ENCODE measurements around the gene BRSK2.
"Not testable (repeated sequence)": the region's sequence is repeated elsewhere in the genome, so short reads cannot be mapped to it uniquely, and the experiment has no call there.

The BRSK2 gene

GRCh38 chr11:1389932-1390568, at the start of gene BRSK2:
Gene BRSK2 (plus strand): TSS chr11:1389934. CDS start chr11:1390285, 351 bp downstream.
- DNase-seq = no peak

DNA sequence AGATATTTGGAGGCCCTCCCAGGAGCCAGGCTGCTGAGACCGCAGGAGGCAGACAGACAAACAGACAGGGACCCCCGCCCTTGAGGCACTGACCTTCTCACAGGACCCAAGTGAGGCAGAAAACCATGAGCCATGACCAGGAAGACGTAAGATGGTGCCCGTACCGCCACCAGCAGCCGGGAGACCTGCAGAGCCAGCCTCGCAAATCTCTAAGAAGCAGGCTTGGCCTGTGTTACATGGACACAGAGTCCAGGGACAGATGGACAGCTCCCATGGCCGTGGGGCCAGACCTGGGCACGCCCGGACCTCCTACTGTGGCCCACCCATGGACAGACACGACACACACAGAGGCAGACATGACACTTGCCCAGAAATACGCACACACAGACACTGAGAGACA, 49.6 kb upstream of the BRSK2 start:
- DNase-seq = no peak

GRCh38 chr11:1341226-1341625, 48.5 kb upstream of the BRSK2 start:
- not testable (repeated sequence) for DNase-seq

- DNase-seq = no peak
Measured at GRCh38 chr11:1341928-1342524, 47.7 kb upstream of the BRSK2 start.

DNA sequence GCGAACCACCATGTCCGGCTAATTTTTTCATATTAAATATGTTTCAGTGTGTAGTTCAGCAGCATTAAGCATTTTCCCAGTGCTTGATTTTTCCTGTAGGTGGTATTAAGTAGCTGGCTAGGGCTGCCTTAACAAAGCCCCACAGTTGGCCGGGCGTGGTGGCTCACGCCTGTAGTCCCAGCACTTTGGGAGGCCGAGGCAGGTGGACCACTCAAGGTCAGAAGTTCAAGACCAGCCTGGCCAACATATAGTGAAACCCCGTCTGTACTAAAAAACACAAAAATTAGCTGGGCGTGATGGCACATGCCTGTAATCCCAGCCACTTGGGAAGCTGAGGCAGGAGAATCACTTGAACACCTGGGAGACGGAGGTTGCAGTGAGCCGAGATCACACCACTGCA, 46.8 kb upstream of the BRSK2 start:
- no peak for DNase-seq

DNA sequence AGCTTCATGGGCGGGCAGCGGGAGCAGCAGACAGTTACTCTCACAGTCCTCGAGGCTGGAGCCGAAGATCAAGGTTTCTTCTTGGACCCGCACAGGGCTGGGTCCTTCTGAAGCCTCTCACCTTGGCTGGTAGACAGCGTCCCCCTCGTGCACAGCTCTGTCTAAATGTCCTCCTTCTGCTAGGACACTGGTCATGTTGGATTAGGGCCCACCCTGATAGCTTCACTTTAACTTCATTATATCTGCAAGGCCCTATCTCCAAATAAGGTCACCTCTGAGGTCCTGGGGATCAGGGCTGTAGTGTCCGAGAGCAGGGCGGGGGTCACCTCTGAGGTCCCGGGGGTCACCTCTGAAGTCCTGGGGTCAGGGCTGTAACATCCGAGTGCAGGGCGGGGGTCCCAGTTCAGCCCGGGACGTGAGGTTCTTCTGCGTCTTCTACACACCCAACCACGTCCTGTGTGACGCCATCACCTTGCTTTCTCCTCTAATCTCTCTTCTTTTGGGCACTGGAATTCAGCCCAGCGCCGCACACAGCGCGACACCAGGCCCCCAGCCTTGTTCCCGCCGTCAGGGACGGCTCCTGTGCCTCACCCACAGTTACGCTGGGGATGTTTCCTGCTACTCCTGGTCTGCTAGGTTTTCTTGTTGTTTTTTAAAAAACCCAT, 46.2 kb upstream of the BRSK2 start:
- no peak for DNase-seq

- DNase-seq = no peak
Measured at GRCh38 chr11:1344056-1344635, 45.6 kb upstream of the BRSK2 start.

GRCh38 chr11:1345737-1346513, 43.8 kb upstream of the BRSK2 start:
- DNase-seq = no peak

GRCh38 chr11:1346669-1347390, 42.9 kb upstream of the BRSK2 start:
- no peak for DNase-seq

- DNase-seq = not testable (repeated sequence)
Measured at GRCh38 chr11:1347411-1347999, 42.2 kb upstream of the BRSK2 start.

DNA sequence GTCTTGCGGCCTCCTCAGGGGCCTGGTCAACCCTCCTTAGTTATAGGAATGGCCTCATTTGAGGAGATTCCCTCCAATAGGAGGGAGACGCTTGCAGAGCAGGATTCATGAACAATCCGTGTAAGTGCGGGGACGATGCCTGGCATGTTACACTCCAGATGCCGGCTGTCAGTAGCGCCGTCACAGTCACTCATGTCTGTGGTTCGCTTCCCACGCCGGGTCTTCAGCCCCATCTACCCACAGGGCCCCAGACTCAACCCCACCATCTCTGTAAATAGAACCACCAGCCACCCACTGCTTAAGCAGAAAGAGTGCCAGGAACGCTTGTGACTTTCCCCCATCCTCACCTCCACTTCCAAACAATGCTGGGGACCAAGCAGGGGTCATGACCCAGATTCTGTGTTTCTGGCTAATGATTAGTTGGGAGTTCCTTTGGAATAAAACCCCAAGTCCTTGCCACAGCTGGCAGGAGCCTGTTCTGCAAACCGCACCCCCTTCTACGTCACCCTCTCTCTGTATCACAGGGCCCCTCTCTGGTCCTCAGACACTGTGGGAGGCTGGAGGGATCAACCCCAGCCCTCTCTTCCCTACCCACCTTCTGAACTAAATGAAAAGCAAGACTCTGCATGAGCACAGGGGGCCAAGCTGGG, 41.5 kb upstream of the BRSK2 start:
- DNase-seq = no peak

- DNase-seq = no peak
Measured at GRCh38 chr11:1348796-1349326, 40.9 kb upstream of the BRSK2 start.

DNA sequence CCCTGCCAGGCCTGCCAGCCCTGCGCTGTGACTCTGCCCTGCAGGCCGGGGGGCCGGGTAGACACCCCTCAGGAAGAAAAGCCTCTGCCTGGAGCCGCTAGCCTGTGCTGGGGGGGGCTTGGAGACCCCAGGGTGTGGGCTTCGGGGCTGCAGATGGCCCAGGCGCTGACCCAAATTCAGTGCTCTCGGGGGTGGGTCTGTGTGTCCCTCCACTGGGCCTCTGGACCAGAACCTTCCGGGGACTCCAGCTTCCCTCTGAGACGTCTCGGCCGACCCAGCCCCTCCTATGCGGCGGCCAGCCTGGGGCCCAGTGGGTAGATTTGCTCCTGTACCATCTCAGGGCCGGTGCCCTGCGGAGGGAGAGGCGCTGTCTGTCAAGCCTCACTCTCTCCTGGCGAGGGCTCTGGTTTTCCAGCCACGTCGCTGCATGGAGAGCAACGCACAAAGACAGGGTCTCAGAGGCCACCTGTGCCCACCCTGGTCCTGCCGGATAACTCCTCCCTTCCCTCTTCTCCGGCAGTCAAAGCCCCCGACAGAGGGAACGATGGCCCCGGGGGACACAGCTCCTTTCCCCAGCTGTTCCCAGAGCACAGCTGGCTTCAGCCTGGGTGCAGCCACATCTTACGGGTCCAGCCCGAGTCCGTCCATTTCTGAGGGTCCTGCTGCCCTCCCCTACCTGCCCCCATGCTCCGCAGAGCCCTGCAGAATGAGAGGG, 40.2 kb upstream of the BRSK2 start:
- no peak for DNase-seq

GRCh38 chr11:1350086-1350725, 39.5 kb upstream of the BRSK2 start:
- no peak for DNase-seq

- DNase-seq = no peak
Measured at GRCh38 chr11:1351278-1351937, 38.3 kb upstream of the BRSK2 start.

- no peak for DNase-seq
Measured at GRCh38 chr11:1352696-1353382, 36.9 kb upstream of the BRSK2 start.

- no peak for DNase-seq
Measured at GRCh38 chr11:1353383-1354124, 36.2 kb upstream of the BRSK2 start.
